Neural cell (in vitro differentiated cells): ENCODE measurements around the gene C17orf113. TPM values are rescaled to one million over a fixed set of nuclear protein-coding genes. Genes with fewer than 3 reads are reported as not detected.
A peak's percentile ranks its signal among the peaks of the same experiment; 100 is the strongest.

Experiments used
- H2AFZ ChIP-seq: fragments of 200-600, 300-800 bp; sonication (generic), shearing (Covaris generic); 2 replicates; pipeline ENCODE4 v1.6.0; 2014; ENCODE audit warnings: low read depth, mild to moderate bottlenecking, antibody characterized with exemption, low read length, moderate library complexity
- H3F3A ChIP-seq: fragments of 200-600 bp; shearing (Covaris generic); 2 replicates; pipeline ENCODE4 v1.6.1; 2016; ENCODE audit warnings: mild to moderate bottlenecking, moderate library complexity, mixed read lengths, antibody characterized with exemption, low read length; ENCODE audit not compliant: insufficient read depth, poor library complexity, severe bottlenecking
- H3K27ac ChIP-seq: fragments of 200-600, 300-800 bp; sonication (generic), shearing (Covaris generic); 2 replicates; pipeline ENCODE4 v1.5.1; 2014; ENCODE audit warnings: mild to moderate bottlenecking, low read length, moderate library complexity
- H3K27me3 ChIP-seq: fragments of 300-800, 200-600 bp; sonication (generic), shearing (Covaris generic); 2 replicates; pipeline ENCODE4 v1.6.0; 2014; ENCODE audit warnings: mild to moderate bottlenecking, low read depth, low read length, moderate library complexity; ENCODE audit not compliant: insufficient read depth
- H3K36me3 ChIP-seq: fragments of 300-800, 200-600 bp; sonication (generic), shearing (Covaris generic); 2 replicates; pipeline ENCODE4 v1.5.1; 2014; ENCODE audit warnings: mild to moderate bottlenecking, antibody characterized with exemption, low read length, moderate library complexity; ENCODE audit not compliant: insufficient read depth
- H3K4me2 ChIP-seq: fragments of 300-800, 200-600 bp; sonication (generic), shearing (Covaris generic); 2 replicates; pipeline ENCODE4 v1.6.0; 2014; ENCODE audit warnings: mild to moderate bottlenecking, low read length
- H3K4me3 ChIP-seq: fragments of 300-800, 200-600 bp; sonication (generic), shearing (Covaris generic); 2 replicates; pipeline ENCODE4 v1.5.1; 2014; ENCODE audit warnings: mild to moderate bottlenecking, low read length, moderate library complexity
- H3K79me2 ChIP-seq: fragments of 200-600 bp; shearing (Covaris generic); replicated peaks from 2 replicates; pipeline ENCODE4 v1.6.0; 2014; ENCODE audit warnings: mild to moderate bottlenecking, low read length, moderate library complexity; ENCODE audit not compliant: insufficient read depth
- H3K9ac ChIP-seq: fragments of 300-800, 200-600 bp; sonication (generic), shearing (Covaris generic); 2 replicates; pipeline ENCODE4 v1.6.1; 2016; ENCODE audit warnings: mild to moderate bottlenecking, low read length, mixed read lengths
- H3K9me2 ChIP-seq: fragments of 200-600 bp; shearing (Covaris generic); 2 replicates; pipeline ENCODE4 v1.6.1; 2016; ENCODE audit warnings: mild to moderate bottlenecking, low read length, mixed read lengths; ENCODE audit not compliant: insufficient read depth
- H3K9me3 ChIP-seq: fragments of 200-600, 300-800 bp; sonication (generic), shearing (Covaris generic); 2 replicates; pipeline ENCODE4 v1.6.1; 2016; ENCODE audit warnings: mild to moderate bottlenecking, mixed run types, low read length, moderate library complexity, mixed read lengths
- H4K20me1 ChIP-seq: fragments of 200-600 bp; shearing (Covaris generic); 2 replicates; pipeline ENCODE4 v1.6.1; 2016; ENCODE audit warnings: mild to moderate bottlenecking, mixed run types; ENCODE audit not compliant: insufficient read depth
- CTCF ChIP-seq: fragments of 450-650 bp; IDR thresholded peaks from 2 replicates; pipeline ENCODE4 v1.5.1; 2014; ENCODE audit warnings: antibody characterized with exemption, mild to moderate bottlenecking, moderate library complexity; ENCODE audit not compliant: poor library complexity, severe bottlenecking
- EP300 ChIP-seq: fragments of 450-650 bp; conservative IDR thresholded peaks from 2 replicates; pipeline ENCODE4 v1.6.1; 2014; ENCODE audit warnings: antibody characterized with exemption, mild to moderate bottlenecking, moderate library complexity; ENCODE audit not compliant: poor library complexity, severe bottlenecking
- EZH2 ChIP-seq: fragments of 200-600, 300-800 bp; shearing (Covaris generic), sonication (generic); IDR thresholded peaks from 2 replicates; pipeline ENCODE4 v1.6.1; 2014; ENCODE audit warnings: antibody characterized with exemption, low read length, borderline replicate concordance, mild to moderate bottlenecking; ENCODE audit not compliant: insufficient read depth, poor library complexity, severe bottlenecking
- RAD21 ChIP-seq: fragments of 450-650 bp; conservative IDR thresholded peaks from 2 replicates; pipeline ENCODE4 v1.6.1; 2014; ENCODE audit warnings: antibody characterized with exemption, mild to moderate bottlenecking, moderate library complexity
- SMC3 ChIP-seq: fragments of 450-650 bp; conservative IDR thresholded peaks from 2 replicates; pipeline ENCODE4 v1.6.1; 2014; ENCODE audit warnings: antibody characterized with exemption, mild to moderate bottlenecking, moderate library complexity; ENCODE audit not compliant: poor library complexity
- TAF1 ChIP-seq: IDR thresholded peaks from 2 replicates; pipeline ENCODE4 v1.6.1; 2012; ENCODE audit warnings: low read depth
- polyA plus RNA-seq: library from polyadenylated mRNA; depleted of rRNA; stranded (reverse); fragments of >200 nt; gene quantifications from 2 replicates; pipeline ENCODE4 v1.2.3, GENCODE V29; 2014
- TF ChIP-seq, protein P1 (sequence below): IDR thresholded peaks from 2 replicates; pipeline ENCODE4 v1.6.1; 2012; ENCODE audit warnings: borderline replicate concordance

Gene C17orf113
- polyA plus RNA-seq, 1 donor from 2014 or later = 5.2 TPM

DNA sequence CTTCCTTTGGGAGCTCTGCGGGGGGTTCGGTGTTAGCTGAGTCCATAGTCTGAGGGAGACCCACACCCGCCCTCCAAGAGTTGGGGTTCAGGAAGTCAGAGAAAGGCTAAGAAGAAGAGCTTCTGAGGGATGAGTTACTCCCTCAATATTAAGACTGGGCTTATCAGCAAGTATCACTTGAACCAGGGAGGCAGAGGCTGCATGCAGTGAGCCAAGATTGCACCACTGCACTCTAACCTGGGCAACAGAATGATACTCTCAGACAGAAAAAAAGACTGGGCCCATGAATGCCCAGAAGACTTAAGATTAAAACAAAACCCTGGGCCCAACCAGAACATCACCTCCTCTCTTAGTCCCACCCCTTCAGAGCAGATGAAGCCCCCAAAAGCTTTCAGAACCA lies 24.5 kb downstream of the C17orf113 start:
- H3K4me2 ChIP-seq = no peak overlapping the region
- H3K4me3 ChIP-seq = no peak overlapping the region
- no peak overlapping the region for H2AFZ ChIP-seq
- no peaks in the 10 kb centered on the region for H3K9me3 ChIP-seq
- H4K20me1 ChIP-seq = no peaks in the 10 kb centered on the region
- TF ChIP-seq, protein P1, sequence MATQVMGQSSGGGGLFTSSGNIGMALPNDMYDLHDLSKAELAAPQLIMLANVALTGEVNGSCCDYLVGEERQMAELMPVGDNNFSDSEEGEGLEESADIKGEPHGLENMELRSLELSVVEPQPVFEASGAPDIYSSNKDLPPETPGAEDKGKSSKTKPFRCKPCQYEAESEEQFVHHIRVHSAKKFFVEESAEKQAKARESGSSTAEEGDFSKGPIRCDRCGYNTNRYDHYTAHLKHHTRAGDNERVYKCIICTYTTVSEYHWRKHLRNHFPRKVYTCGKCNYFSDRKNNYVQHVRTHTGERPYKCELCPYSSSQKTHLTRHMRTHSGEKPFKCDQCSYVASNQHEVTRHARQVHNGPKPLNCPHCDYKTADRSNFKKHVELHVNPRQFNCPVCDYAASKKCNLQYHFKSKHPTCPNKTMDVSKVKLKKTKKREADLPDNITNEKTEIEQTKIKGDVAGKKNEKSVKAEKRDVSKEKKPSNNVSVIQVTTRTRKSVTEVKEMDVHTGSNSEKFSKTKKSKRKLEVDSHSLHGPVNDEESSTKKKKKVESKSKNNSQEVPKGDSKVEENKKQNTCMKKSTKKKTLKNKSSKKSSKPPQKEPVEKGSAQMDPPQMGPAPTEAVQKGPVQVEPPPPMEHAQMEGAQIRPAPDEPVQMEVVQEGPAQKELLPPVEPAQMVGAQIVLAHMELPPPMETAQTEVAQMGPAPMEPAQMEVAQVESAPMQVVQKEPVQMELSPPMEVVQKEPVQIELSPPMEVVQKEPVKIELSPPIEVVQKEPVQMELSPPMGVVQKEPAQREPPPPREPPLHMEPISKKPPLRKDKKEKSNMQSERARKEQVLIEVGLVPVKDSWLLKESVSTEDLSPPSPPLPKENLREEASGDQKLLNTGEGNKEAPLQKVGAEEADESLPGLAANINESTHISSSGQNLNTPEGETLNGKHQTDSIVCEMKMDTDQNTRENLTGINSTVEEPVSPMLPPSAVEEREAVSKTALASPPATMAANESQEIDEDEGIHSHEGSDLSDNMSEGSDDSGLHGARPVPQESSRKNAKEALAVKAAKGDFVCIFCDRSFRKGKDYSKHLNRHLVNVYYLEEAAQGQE = no peak
- no peak for TF ChIP-seq EZH2
- H3K79me2 ChIP-seq = peaks cover 5% of the 10 kb centered on the region
- H3K27ac ChIP-seq = no peak overlapping the region
- no peak overlapping the region for H3K9ac ChIP-seq
- H3K36me3 ChIP-seq = no peaks in the 10 kb centered on the region
- H3F3A ChIP-seq = no peaks in the 10 kb centered on the region
- no peaks in the 10 kb centered on the region for H3K9me2 ChIP-seq
- H3K27me3 ChIP-seq = no peaks in the 10 kb centered on the region

DNA sequence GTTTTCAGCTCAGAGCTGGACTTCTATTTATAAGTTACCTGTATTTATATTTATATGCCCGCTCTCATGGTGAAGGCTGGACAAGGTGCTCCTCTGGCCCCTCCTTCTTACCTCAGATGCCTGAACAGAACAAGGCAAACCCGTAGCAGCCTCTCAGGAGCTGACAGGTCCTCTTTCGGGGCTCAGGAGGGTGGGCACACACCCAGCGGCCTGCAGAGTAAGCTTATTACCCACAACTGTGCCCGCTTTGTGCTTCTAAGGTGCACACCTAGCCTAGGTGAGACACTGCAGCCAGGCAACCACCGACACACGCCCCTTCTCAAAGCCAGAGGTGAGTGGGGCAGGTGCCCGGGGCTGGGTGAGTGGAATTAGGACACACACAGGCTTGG lies 25.2 kb downstream of the C17orf113 start:
- no peaks in the 10 kb centered on the region for H3K9me3 ChIP-seq
- H3K36me3 ChIP-seq = no peaks in the 10 kb centered on the region
- peaks cover 12% of the 10 kb centered on the region for H3K79me2 ChIP-seq
- no peak overlapping the region for H3K9ac ChIP-seq
- no peak overlapping the region for H3K4me2 ChIP-seq
- no peaks in the 10 kb centered on the region for H4K20me1 ChIP-seq
- no peaks in the 10 kb centered on the region for H3K9me2 ChIP-seq
- H3K27ac ChIP-seq = no peak overlapping the region
- H2AFZ ChIP-seq = no peak overlapping the region
- no peak overlapping the region for H3K4me3 ChIP-seq
- TF ChIP-seq, protein P1 = no peak
- TF ChIP-seq SMC3 (peak; percentile 52), EZH2 (no peak)
- H3K27me3 ChIP-seq = no peaks in the 10 kb centered on the region
- no peaks in the 10 kb centered on the region for H3F3A ChIP-seq

- no peaks in the 10 kb centered on the region for H3K27me3 ChIP-seq
- H3K9me2 ChIP-seq = no peaks in the 10 kb centered on the region
- no peaks in the 10 kb centered on the region for H4K20me1 ChIP-seq
- no peak overlapping the region for H3K9ac ChIP-seq
- no peak overlapping the region for H3K4me3 ChIP-seq
- H2AFZ ChIP-seq = no peak overlapping the region
- no peak overlapping the region for H3K4me2 ChIP-seq
- no peaks in the 10 kb centered on the region for H3K9me3 ChIP-seq
- no peaks in the 10 kb centered on the region for H3F3A ChIP-seq
- H3K27ac ChIP-seq = no peak overlapping the region
- peaks cover 19% of the 10 kb centered on the region for H3K79me2 ChIP-seq
- H3K36me3 ChIP-seq = no peaks in the 10 kb centered on the region
- TF ChIP-seq RAD21 (no peak), EZH2 (no peak), SMC3 (no peak), CTCF (no peak), TAF1 (no peak), EP300 (no peak)
- TF ChIP-seq, protein P1 = no peak
These were observed 26.7 kb downstream of the C17orf113 start for GRCh38 chr17:42023524-42024349.
